GM12864 (cell line): ENCODE data around the gene TLX1.

ENCODE experiments used
- DNase-seq: peaks from one replicate; pipeline ENCODE4 v3.0.0-alpha.2; 2011; ENCODE audit warnings: low read depth
- H3K4me3 ChIP-seq: 2 replicates; pipeline ENCODE4 v1.5.1; 2011; ENCODE audit warnings: mild to moderate bottlenecking, low read depth, low read length, control low read depth
- CTCF ChIP-seq: IDR thresholded peaks from 2 replicates; pipeline ENCODE4 v1.5.1; 2011; ENCODE audit warnings: low read depth, mild to moderate bottlenecking, moderate library complexity, low read length, control low read depth, inconsistent platforms; ENCODE audit errors: missing control alignments

Gene TLX1

GRCh38 chr10:101091546-101092290 lies 39.4 kb upstream of the TLX1 start:
- DNase-seq: no peak
- TF ChIP-seq CTCF: no peak
- H3K4me3 ChIP-seq: no peak overlapping the region

GRCh38 chr10:101092881-101093354 lies 38.2 kb upstream of the TLX1 start:
- no peak for TF ChIP-seq CTCF
- no peak for DNase-seq

GRCh38 chr10:101094121-101094879 lies 36.8 kb upstream of the TLX1 start:
- DNase-seq: no peak
- no peak for TF ChIP-seq CTCF
- H3K4me3 ChIP-seq: no peak overlapping the region

More at GRCh38 chr10:101092881-101093354, 38.2 kb upstream of the TLX1 start:
- H3K4me3 ChIP-seq: no peak overlapping the region

GRCh38 chr10:101095004-101095403 lies 36.1 kb upstream of the TLX1 start:
- no peak for DNase-seq
- TF ChIP-seq CTCF: no peak
- H3K4me3 ChIP-seq: no peak overlapping the region

- peak; percentile 51 for DNase-seq
- no peak overlapping the region for H3K4me3 ChIP-seq
- peak; percentile 87 for TF ChIP-seq CTCF
Measured at GRCh38 chr10:101095550-101096213, 35.4 kb upstream of the TLX1 start.

- no peak for TF ChIP-seq CTCF
Measured at GRCh38 chr10:101096378-101096777, 34.7 kb upstream of the TLX1 start.

More at GRCh38 chr10:101096378-101096777, 34.7 kb upstream of the TLX1 start:
- no peak overlapping the region for H3K4me3 ChIP-seq
- no peak for DNase-seq
